ENCODE measurements around the gene TOR2A. TPM values are rescaled to one million over a fixed set of nuclear protein-coding genes. Genes with fewer than 3 reads are reported as not detected.
"Not testable (repeated sequence)": the region's sequence is repeated elsewhere in the genome, so short reads cannot be mapped to it uniquely, and the experiment has no call there.

The TOR2A gene
- total RNA-seq, result 3.3 and 6.4 TPM in 2 replicates

GRCh38 chr9:127734747-127735529, at the start of gene TOR2A:
Gene TOR2A (minus strand): TSS chr9:127735294. CDS start chr9:127735270, 24 bp downstream.
- peak; percentile 85 for DNase-seq (ENCODE audit: low read depth)

DNA sequence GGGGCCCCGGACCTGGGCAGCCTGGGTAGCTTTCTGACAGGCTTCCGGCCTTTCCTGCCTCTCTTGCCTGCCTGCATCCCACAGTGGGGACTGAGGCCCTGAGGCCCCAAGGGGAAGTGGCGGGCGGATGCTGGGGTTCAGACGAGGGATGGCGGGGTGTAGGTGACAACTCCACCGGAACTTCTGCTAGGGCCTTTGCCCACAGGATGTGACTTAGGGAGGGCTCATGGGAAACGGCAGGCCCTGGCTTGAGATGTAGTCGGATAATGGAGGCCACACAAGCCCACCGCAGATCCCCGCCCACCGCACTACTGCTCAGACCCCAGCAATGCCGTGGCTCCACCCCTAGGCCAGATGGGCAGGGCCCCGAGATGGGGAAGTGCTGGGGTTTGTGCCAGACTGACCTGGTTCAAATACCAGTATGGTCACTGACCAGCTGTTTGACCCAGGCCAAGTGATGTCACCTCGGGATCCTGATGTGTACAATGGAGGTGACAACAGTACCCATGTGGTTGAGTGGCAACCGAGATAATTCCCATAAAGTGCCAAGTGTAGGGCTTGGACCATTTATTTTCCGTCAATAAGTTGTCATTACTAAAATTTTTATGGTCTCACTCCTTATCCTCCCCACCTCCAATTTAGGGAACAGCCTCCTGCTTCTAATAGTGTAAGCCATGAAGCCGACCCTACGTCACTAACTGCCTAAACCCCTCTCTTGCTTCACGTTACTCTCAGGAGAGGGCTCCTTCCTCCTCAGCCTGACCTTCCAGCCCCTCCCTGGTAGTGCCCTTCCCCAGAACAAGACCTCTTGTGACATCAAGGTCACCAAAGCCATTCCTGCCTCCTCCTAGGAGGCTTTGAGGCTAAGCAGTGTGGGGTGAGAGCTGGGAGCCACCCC, 48.3 kb upstream of the TOR2A start:
- no peak for DNase-seq (ENCODE audit: low read depth)

DNA sequence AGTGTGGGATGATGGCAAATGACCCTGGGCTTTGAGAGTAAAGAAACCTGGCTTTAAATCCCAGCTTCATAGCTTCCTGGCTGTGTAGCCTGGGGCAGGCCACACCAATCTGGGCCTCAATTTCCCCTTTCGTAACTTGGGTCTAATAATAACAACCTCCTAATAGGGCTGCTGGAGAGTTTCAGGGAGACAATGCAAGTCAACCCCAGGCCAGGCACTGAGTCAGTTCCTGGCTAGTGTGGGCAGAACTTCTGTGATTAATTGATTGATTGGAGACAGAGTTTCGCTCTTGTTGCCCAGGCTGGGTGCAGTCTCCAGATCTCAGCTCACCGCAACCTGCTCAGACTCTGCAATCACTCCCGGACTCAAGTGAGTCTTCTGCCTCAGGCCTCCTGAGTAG, 46.7 kb upstream of the TOR2A start:
- no peak for DNase-seq (ENCODE audit: low read depth)

GRCh38 chr9:127780909-127781308, 45.8 kb upstream of the TOR2A start:
- DNase-seq (ENCODE audit: low read depth), result not testable (repeated sequence)

DNA sequence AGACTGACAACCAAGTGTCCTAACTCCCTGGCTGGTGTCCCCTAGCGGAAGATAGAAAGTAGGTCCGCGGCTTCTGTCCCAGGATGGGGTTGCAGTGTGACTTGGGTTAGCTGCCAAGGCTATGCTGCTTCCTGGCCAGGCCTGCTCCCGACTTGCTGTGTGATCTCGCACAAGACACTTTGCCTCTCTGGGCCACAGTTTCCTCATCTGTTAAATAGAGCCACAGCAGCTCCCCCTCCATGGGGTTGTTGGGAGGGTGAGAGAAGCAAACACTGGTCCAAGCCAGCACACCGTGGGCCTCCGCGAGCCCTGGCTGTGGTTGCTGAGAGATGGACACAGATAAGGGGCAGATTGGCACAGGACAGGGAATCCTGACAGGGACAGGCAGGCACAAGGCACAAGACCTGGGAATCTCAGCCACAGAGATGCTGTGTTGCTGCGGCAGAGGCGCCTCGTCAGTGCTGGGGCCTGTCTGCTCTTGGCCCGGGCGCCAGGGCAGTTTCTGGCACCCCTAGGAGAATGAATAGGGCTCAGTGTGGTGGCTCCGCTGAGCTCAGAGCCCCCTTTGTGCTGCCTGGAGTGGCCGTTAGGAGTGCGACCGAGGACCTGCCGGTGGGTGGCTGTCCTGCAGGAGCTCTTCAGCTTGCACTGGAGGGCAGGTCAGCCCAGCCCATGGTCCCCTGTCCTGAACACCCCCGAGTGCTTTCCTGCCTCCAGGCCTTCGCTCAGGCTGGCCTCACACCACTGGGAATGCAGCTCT, 45.2 kb upstream of the TOR2A start:
- no peak for DNase-seq (ENCODE audit: low read depth)

DNA sequence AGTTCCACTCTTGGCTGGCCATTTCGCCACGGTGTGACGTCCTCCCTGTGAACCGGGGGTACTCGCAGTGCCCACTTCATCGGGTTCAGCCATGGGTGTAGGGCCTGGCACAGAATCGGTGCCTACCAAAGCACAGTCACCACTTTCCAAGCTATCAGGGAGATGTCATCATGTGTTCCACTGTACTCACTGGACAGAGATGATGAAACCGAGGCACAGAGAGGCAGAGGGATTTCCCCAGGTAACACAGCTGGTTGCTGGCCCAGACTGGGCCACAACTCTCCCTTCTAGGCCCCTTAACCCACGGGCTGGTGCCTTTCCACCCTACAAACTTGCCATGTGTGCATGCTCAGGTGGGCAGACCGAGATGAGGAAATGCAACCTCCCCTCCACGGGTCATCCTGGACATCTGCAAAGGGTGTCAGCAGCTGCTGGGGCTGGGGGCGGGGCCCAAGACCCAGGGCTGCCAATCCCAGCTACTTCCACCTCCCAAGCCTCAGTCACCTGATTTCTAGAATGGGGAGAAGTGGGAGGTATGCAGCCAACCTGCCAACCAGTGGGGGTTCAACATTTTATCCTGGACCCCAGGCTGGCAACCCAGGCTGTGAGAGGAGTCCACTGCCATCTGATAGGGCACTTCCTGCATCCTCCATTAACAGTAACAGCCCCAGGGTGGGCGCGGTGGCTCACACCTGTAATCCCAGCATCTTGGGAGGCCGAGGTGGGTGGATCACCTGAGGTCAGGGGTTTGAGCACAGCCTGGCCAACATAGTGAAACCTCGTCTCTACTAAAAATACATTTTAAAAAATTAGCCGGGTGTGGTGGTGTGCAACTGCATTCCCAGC, 44.3 kb upstream of the TOR2A start:
- no peak for DNase-seq (ENCODE audit: low read depth)

- no peak for DNase-seq (ENCODE audit: low read depth)
Observed at GRCh38 chr9:127778280-127779135, 43.4 kb upstream of the TOR2A start, which contains the start of gene SH2D3C. Gene SH2D3C (minus strand): TSS chr9:127778666. CDS start chr9:127778627, 39 bp downstream.

- DNase-seq (ENCODE audit: low read depth), result no peak
Observed at GRCh38 chr9:127777368-127777980, 42.4 kb upstream of the TOR2A start.

GRCh38 chr9:127776924-127777289, 41.8 kb upstream of the TOR2A start:
- no peak for DNase-seq (ENCODE audit: low read depth)

DNA sequence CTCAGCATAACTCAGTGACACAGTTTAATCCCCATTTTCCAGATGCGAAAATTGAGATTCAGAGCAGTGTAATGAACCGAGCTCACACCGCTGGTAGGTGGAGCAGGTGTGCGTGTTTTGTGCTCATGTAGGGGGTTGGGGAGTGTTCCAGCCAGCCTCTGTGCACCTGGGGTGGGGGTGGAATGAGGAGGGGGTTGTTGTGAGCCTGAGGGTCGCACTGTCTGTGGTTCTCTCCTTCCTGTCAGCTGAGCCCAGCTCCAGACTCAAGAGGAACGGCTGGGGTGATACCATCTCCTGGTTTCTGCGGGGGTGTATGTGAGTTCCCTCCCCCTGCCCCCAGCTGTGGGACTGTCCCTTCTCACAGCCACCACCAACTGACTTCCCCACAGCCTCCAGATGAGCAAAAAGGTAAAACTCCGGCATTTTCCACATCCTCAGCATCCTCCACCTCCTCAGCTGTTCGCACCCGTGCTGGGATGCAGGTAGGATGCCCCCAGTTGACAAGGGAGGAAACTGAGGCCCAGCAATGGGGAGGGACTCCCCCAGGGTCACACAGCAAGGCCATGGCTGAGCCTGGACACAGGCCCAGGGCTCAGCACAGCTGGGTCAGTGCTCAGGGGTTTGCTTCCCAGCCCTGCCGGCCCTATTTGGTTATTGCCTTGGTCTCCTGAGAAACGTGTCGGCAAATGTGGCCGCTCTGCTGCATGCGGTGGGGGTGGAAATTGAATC, 41.3 kb upstream of the TOR2A start:
- DNase-seq (ENCODE audit: low read depth), result no peak

GRCh38 chr9:127773981-127774380, 38.9 kb upstream of the TOR2A start:
- no peak for DNase-seq (ENCODE audit: low read depth)

- DNase-seq (ENCODE audit: low read depth), result no peak
Observed at GRCh38 chr9:127773272-127773671, 38.2 kb upstream of the TOR2A start.

DNA sequence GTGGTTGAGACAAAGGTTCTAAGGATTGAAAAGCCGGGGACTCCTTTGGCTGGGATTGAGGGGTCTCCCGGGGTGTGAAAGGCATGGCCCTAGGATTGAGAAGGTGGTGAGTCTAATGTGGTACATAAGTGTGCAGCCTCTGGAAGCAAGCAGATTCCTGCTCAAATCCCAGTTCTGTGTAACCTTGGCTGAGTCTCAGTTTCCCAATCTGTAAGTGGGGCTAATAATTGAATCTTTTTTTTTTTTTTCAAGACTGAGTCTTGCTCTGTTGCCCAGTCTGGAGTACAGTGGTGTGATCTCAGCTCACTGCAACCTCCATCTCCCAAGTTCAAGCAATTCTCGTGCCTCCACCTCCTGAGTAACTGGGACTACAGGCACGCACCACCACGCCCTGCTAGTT, 37.5 kb upstream of the TOR2A start:
- no peak for DNase-seq (ENCODE audit: low read depth)

- peak; percentile 8 for DNase-seq (ENCODE audit: low read depth)
Observed at GRCh38 chr9:127771570-127772189, 36.6 kb upstream of the TOR2A start.

DNA sequence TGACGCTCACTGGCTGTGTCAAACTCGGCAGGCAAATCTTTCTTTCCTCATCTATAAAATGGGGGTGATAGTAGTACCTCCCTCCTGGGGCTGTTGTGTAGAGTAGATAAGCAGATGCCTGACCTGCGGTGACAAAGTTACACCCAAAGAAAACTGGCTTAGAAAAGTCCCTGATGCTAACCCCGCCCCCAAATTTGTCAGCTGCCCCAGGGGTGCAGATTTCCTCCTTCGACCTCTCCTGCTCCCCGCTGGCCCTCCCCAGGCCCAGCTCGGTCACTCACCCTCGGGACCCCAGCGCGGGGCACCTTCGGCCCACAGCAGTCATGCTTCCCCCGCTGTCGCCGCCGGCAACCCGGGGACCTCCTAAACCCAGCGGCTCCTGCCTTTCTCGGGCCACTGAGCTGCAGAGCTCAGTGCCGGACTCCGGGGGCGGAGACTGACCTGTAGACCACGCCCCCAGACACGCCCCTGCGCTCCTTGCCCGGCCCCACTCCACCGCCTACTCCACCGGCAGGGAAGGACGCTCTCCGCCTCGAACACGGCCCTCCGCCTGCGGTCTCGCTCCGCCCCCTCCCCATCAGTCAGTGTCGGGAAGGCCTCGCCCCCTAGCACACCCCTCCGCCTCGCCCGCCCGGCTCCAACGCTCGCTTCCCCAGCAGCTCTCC, 35.9 kb upstream of the TOR2A start:
- DNase-seq (ENCODE audit: low read depth), result peak; percentile 90

DNA sequence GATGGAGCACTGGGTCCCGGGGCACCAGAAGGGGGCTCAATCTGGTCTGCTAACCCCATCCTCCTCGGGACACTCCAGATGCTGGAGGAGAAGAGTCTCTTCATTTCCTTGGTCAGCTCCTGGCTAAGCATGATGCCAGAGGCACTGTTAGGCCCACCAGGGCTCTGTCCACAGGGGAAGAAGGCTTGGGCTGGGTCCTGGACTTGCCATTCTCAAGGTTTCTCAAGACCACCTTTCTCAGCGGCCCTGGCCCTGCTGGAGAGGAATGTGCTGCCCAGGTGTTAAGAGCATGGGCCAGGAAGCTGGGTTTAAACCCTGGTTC, 35.5 kb upstream of the TOR2A start:
- no peak for DNase-seq (ENCODE audit: low read depth)

GRCh38 chr9:127769929-127770582, 35.0 kb upstream of the TOR2A start:
- DNase-seq (ENCODE audit: low read depth), result no peak

DNA sequence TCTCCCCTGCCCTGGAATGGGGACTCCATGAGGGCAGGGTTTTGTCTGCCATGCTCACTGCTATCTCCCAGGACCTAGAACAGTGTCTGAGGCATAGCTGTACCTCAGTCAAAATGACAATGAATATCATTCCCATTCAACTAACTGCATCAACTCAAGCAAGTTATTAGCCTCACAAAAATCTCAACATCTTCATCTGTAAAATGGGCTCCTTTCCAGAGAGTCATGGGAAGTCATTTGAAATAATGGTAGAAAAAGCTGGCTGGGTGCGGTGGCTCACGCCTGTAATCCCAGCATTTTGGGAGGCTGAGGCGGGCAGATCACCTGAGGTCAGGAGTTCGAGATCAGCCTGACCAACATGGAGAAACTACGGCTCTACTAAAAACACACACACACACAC, 34.0 kb upstream of the TOR2A start:
- DNase-seq (ENCODE audit: low read depth), result no peak

Measured in renal cortical epithelial cell (primary cell).